Measurements from ENCODE around the gene EHD2. TPM values are rescaled to one million over a fixed set of nuclear protein-coding genes. Genes with fewer than 3 reads are reported as not detected.

Gene EHD2
- polyA plus RNA-seq, 1 donor (not counting 4 experiments of a cell fraction or from before 2014, with no cell fraction given): 23.7 TPM

- DNase-seq (ENCODE audit: low read depth, low spot score): no peak
- no peak overlapping the region for H3K4me2 ChIP-seq (ENCODE audit: control insufficient read depth, extremely low read depth, insufficient read depth, low read depth, low read length)
- H3K9me3 ChIP-seq (ENCODE audit: control insufficient read depth, low read depth, low read length): no peaks in the 10 kb centered on the region
- no peaks in the 10 kb centered on the region for H3K27me3 ChIP-seq (ENCODE audit: control insufficient read depth, extremely low read depth, insufficient read depth, low read length)
- peaks cover 24 to 32% of the 10 kb centered on the region in 2 experiments for H3K36me3 ChIP-seq (ENCODE audit: control insufficient read depth in 2 of 2, extremely low read depth in 1 of 2, insufficient read depth in 2 of 2, low read length in 2 of 2)
- no peaks in the 10 kb centered on the region for H3K4me1 ChIP-seq (ENCODE audit: control insufficient read depth, extremely low read depth, insufficient read depth, low read length)
- H3K79me2 ChIP-seq (ENCODE audit: control insufficient read depth, insufficient read depth, low read length): no peaks in the 10 kb centered on the region
- H3K9ac ChIP-seq (ENCODE audit: control insufficient read depth, extremely low read depth, insufficient read depth, low read length): no peak overlapping the region
- H4K20me1 ChIP-seq (ENCODE audit: control insufficient read depth, extremely low read depth, insufficient read depth, low read length): no peaks in the 10 kb centered on the region
- H3K27ac ChIP-seq (ENCODE audit: control insufficient read depth, insufficient read depth, low read length): no peak overlapping the region
- no peak overlapping the region for H3K4me3 ChIP-seq (ENCODE audit: control insufficient read depth in 2 of 3, extremely low read depth in 1 of 3, insufficient read depth in 2 of 3, low read depth in 1 of 3, low read length in 3 of 3)
- no peak overlapping the region for H2AFZ ChIP-seq (ENCODE audit: control insufficient read depth, low read length)
- no peaks in the 10 kb centered on the region for H3K9me1 ChIP-seq (ENCODE audit: control insufficient read depth, extremely low read depth, insufficient read depth, low read length)
- no peak for FAIRE-seq
- TF ChIP-seq CTCF (optimal IDR thresholded peaks at IDR 0.05 in 1 of 3, IDR thresholded peaks at IDR 0.05 in 1 of 3, conservative IDR thresholded peaks at IDR 0.05 in 1 of 3; ENCODE audit: extremely low read depth in 1 of 3, insufficient read depth in 2 of 3, low read length in 3 of 3): no peak
- no peak for TF ChIP-seq EZH2 (IDR thresholded peaks at IDR 0.05; ENCODE audit: low read length)
- dilution Hi-C loops (cut with MboI; ENCODE audit: extremely low pct_ligation_motif_present, low sequenced_read_pairs): no loop called here
Measured at GRCh38 chr19:47760632-47760999, 47.4 kb downstream of the EHD2 start.

DNA sequence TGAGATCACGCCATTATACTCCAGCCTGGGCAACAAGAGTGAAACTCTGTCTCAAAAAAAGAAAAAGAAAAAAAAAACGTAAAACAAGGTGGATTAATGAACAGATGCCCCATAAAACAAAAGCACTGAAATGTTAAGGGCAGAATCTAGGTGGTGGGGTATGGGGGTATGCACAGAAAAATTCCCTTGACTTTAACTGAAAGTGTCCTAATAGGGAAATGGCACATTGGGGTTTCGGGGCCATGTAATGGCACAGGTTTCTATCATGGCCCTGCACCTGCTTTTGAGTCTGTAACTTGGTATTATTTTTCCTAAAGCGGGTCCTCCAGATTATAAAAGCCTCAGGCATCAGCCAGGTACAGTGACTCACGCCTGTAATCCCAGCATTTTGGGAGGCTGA, 48.3 kb downstream of the EHD2 start:
- Histone ChIP-seq H3K4me2 (ENCODE audit: control insufficient read depth, extremely low read depth, insufficient read depth, low read depth, low read length) (no peak overlapping the region), H3K4me3 (ENCODE audit: control insufficient read depth in 2 of 3, extremely low read depth in 1 of 3, insufficient read depth in 2 of 3, low read depth in 1 of 3, low read length in 3 of 3) (no peak overlapping the region), H2AFZ (ENCODE audit: control insufficient read depth, low read length) (no peak overlapping the region), H3K79me2 (ENCODE audit: control insufficient read depth, insufficient read depth, low read length) (no peaks in the 10 kb centered on the region), H3K27me3 (ENCODE audit: control insufficient read depth, extremely low read depth, insufficient read depth, low read length) (no peaks in the 10 kb centered on the region), H3K27ac (ENCODE audit: control insufficient read depth, insufficient read depth, low read length) (no peak overlapping the region), H3K9ac (ENCODE audit: control insufficient read depth, extremely low read depth, insufficient read depth, low read length) (no peak overlapping the region), H4K20me1 (ENCODE audit: control insufficient read depth, extremely low read depth, insufficient read depth, low read length) (no peaks in the 10 kb centered on the region), H3K9me3 (ENCODE audit: control insufficient read depth, low read depth, low read length) (no peaks in the 10 kb centered on the region), H3K4me1 (ENCODE audit: control insufficient read depth, extremely low read depth, insufficient read depth, low read length) (no peaks in the 10 kb centered on the region), H3K9me1 (ENCODE audit: control insufficient read depth, extremely low read depth, insufficient read depth, low read length) (no peaks in the 10 kb centered on the region), H3K36me3 (ENCODE audit: control insufficient read depth in 2 of 2, extremely low read depth in 1 of 2, insufficient read depth in 2 of 2, low read length in 2 of 2) (peaks cover 16 to 22% of the 10 kb centered on the region in 2 experiments)
- no peak for DNase-seq (ENCODE audit: low read depth, low spot score)
- TF ChIP-seq EZH2 (IDR thresholded peaks at IDR 0.05; ENCODE audit: low read length) (no peak), CTCF (optimal IDR thresholded peaks at IDR 0.05 in 1 of 3, IDR thresholded peaks at IDR 0.05 in 1 of 3, conservative IDR thresholded peaks at IDR 0.05 in 1 of 3; ENCODE audit: extremely low read depth in 1 of 3, insufficient read depth in 2 of 3, low read length in 3 of 3) (no peak)
- no peak for FAIRE-seq
- dilution Hi-C loops (cut with MboI; ENCODE audit: extremely low pct_ligation_motif_present, low sequenced_read_pairs): no loop called here
